Endothelial cell of umbilical vein (primary cell): ENCODE data around the gene MARF1. TPM values are rescaled to one million over a fixed set of nuclear protein-coding genes. Genes with fewer than 3 reads are reported as not detected.

ENCODE experiments used
- BruUV-seq: library from RNA; stranded (reverse); fragments of 400-500 nt; replicated peaks from 2 replicates; lab custom pipeline; 2021; lab: Mats Ljungman, UMichigan
- CTCF ChIA-PET: fragments of 300-600, 350-600 bp; sonication (Branson Sonifier 250); formaldehyde crosslinking; loops from one replicate; lab custom pipeline; 2021; ENCODE audit warnings: antibody characterized with exemption, inconsistent platforms; lab: Charles Lee
- POLR2A ChIA-PET: fragments of 300-600, 350-600 bp; sonication (Branson Sonifier 250); formaldehyde crosslinking; loops from one replicate; lab custom pipeline; 2021; ENCODE audit warnings: antibody characterized with exemption, inconsistent platforms; lab: Charles Lee
- DNase-seq: peaks from one replicate; pipeline ENCODE4 v3.0.0-alpha.2; 2011; ENCODE audit warnings: low read depth, low spot score
- FAIRE-seq: peaks from 2 replicates; lab custom pipeline; 2011; peaks lifted over from hg19 to GRCh38; lab: Jason Lieb, UNC
- H2AFZ ChIP-seq: 2 replicates; pipeline ENCODE4 v1.6.0; 2012; ENCODE audit warnings: low read depth, low read length, control low read depth, inconsistent platforms
- H3K27ac ChIP-seq: 2 replicates; pipeline ENCODE4 v1.5.1; 2011; ENCODE audit warnings: low read depth, mild to moderate bottlenecking, control low read depth, low read length, moderate library complexity; ENCODE audit not compliant: insufficient read depth
- H3K27me3 ChIP-seq, 2 experiments: 2 replicates each; pipeline versions ENCODE4 v1.6.0 to v1.6.1; 2011; ENCODE audit warnings: low read length in 2 of 2, mixed read lengths in 1 of 2; ENCODE audit not compliant: control insufficient read depth in 2 of 2, insufficient read depth in 2 of 2
- H3K36me3 ChIP-seq, 2 experiments: 2 replicates in 1 of 2; 3 replicates in 1 of 2; pipeline ENCODE4 v1.5.1; 2011; ENCODE audit warnings: low read length in 2 of 2, mild to moderate bottlenecking in 1 of 2, moderate library complexity in 1 of 2; ENCODE audit not compliant: control insufficient read depth in 2 of 2, insufficient read depth in 2 of 2; ENCODE audit errors: extremely low read depth in 1 of 2
- H3K4me1 ChIP-seq: 3 replicates; pipeline ENCODE4 v1.5.1; 2011; ENCODE audit warnings: mild to moderate bottlenecking, low read length; ENCODE audit not compliant: control insufficient read depth, insufficient read depth; ENCODE audit errors: extremely low read depth
- H3K4me2 ChIP-seq: 2 replicates; pipeline ENCODE4 v1.6.1; 2011; ENCODE audit warnings: low read length, control low read depth, mixed read lengths; ENCODE audit not compliant: insufficient read depth
- H3K4me3 ChIP-seq, 3 experiments: fragments of 200-600 bp in 1 of 3; sonication (generic), shearing (Covaris generic) in 1 of 3; replicated peaks in 1 of 3; 2 replicates each; pipeline ENCODE4 v1.5.1; 2011 to 2016; ENCODE audit warnings: control low read depth in 3 of 3, low read length in 3 of 3, mild to moderate bottlenecking in 2 of 3, inconsistent platforms in 1 of 3, low read depth in 1 of 3, moderate library complexity in 1 of 3; ENCODE audit not compliant: insufficient read depth in 1 of 3
- H3K79me2 ChIP-seq: 2 replicates; pipeline ENCODE4 v1.6.0; 2012; ENCODE audit warnings: low read length, inconsistent platforms; ENCODE audit not compliant: control insufficient read depth, insufficient read depth
- H3K9ac ChIP-seq: replicated peaks from 2 replicates; pipeline ENCODE3; 2011; ENCODE audit warnings: low read length, control low read depth; ENCODE audit not compliant: insufficient read depth; ENCODE audit errors: extremely low read depth
- H3K9me1 ChIP-seq: replicated peaks from 3 replicates; pipeline ENCODE4 v1.6.0; 2011; ENCODE audit warnings: mild to moderate bottlenecking, low read length; ENCODE audit not compliant: control insufficient read depth, insufficient read depth; ENCODE audit errors: extremely low read depth
- H3K9me3 ChIP-seq: replicated peaks from 2 replicates; pipeline ENCODE4 v1.5.1; 2012; ENCODE audit warnings: low read length, inconsistent platforms; ENCODE audit not compliant: control insufficient read depth, insufficient read depth
- H4K20me1 ChIP-seq: replicated peaks from 2 replicates; pipeline ENCODE3; 2011; ENCODE audit warnings: mild to moderate bottlenecking, low read length; ENCODE audit not compliant: control insufficient read depth, insufficient read depth; ENCODE audit errors: extremely low read depth
- CTCF ChIP-seq, 2 donors: IDR thresholded peaks; 1 replicate in 1 of 2; 2 replicates in 1 of 2; pipeline ENCODE4 v1.5.1; 2011; ENCODE audit warnings: low read length in 2 of 2, mild to moderate bottlenecking in 2 of 2, moderate library complexity in 2 of 2, control low read depth in 1 of 2, inconsistent platforms in 1 of 2, low read depth in 1 of 2; ENCODE audit not compliant: insufficient read depth in 1 of 2; ENCODE audit errors: extremely low read depth in 1 of 2
- EZH2 ChIP-seq: IDR thresholded peaks from 2 replicates; pipeline ENCODE4 v1.6.1; 2012; ENCODE audit warnings: borderline replicate concordance, low read depth, mild to moderate bottlenecking, moderate library complexity, low read length, inconsistent platforms; ENCODE audit not compliant: severe bottlenecking
- FOS ChIP-seq: IDR thresholded peaks from 2 replicates; pipeline ENCODE4 v1.6.1; 2011; ENCODE audit warnings: mild to moderate bottlenecking, low read length, moderate library complexity, borderline replicate concordance; ENCODE audit not compliant: insufficient read depth
- GATA2 ChIP-seq: IDR thresholded peaks from 2 replicates; pipeline ENCODE4 v1.7.0; 2011; ENCODE audit warnings: low read depth, mild to moderate bottlenecking, moderate library complexity, mixed read lengths, low read length; ENCODE audit not compliant: insufficient read length, insufficient read depth
- JUN ChIP-seq: IDR thresholded peaks from 2 replicates; pipeline ENCODE4 v1.6.1; 2011; ENCODE audit warnings: borderline replicate concordance, low read depth; ENCODE audit not compliant: insufficient read length, insufficient read depth
- MYC ChIP-seq: IDR thresholded peaks from one replicate; pipeline ENCODE4 v1.6.1; 2011; ENCODE audit warnings: mild to moderate bottlenecking, low read depth, low read length
- POLR2A ChIP-seq: IDR thresholded peaks from 2 replicates; pipeline ENCODE4 v1.6.1; 2012; ENCODE audit warnings: low read depth, mild to moderate bottlenecking, control low read depth, low read length
- POLR2AphosphoS5 ChIP-seq: IDR thresholded peaks from 2 replicates; pipeline ENCODE4 v1.6.1; 2012; ENCODE audit warnings: low read depth, mild to moderate bottlenecking, control low read depth, low read length, moderate library complexity; ENCODE audit not compliant: insufficient read depth
- dilution Hi-C: fragments of 300-500 bp; cut with MboI; formaldehyde crosslinking; loops from one replicate; pipeline ENCODE4 v1.15.0; 2019; ENCODE audit warnings: low sequenced_read_pairs; ENCODE audit not compliant: extremely low pct_ligation_motif_present
- intact Hi-C: fragments of 100-400 bp; cut with micrococcal nuclease; formaldehyde crosslinking; loops from one replicate; pipeline ENCODE4 v1.10.0; 2022
- polyA plus RNA-seq, 4 experiments: library from polyadenylated mRNA; depleted of rRNA in 3 of 4; stranded (reverse) in 3 of 4; unstranded in 1 of 4; fragments of >200 nt; gene quantifications; 2 replicates each; pipeline versions ENCODE4 v1.2.1 to v1.2.3, GENCODE V29; 2011 to 2012; ENCODE audit warnings: missing spikeins in 1 of 4
- total RNA-seq: library from RNA; stranded (reverse); gene quantifications from 2 replicates; pipeline ENCODE4 v1.2.3, GENCODE V29; 2021
- TF ChIP-seq, protein P1 (sequence below): IDR thresholded peaks from 2 replicates; pipeline ENCODE4 v1.6.1; 2011; ENCODE audit not compliant: insufficient read depth, insufficient read length

Gene MARF1
- total and polyA plus RNA-seq, 2 donors (not counting 3 experiments of a cell fraction or from before 2014, with no cell fraction given), result 14.6 to 58.5 TPM

DNA sequence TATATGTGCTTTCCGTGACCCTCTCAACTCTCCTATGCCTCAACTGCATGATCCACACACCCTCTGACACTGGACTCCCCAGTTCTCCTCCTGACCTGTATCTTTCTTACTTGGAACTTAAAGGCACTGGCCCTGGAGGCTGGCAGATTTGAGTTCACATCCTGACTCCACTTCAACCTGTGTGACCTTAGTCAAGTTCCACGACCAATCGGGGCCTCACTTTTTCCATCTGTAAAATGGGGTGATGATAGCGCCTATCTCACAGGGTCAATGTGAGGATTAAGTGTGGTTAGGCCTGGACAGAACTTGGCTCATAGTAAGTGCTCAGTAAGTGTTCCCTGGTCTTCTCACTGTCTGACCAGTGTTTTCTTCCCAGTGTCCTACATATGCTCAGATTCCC, 25.1 kb downstream of the MARF1 start:
- dilution Hi-C loops (no loop called here), intact Hi-C loops (no loop called here)
- TF ChIP-seq MYC, result no peak
- TF ChIP-seq CTCF (IDR thresholded peaks at IDR 0.05; ENCODE audit: extremely low read depth in 1 of 2, insufficient read depth in 1 of 2, low read depth in 1 of 2, low read length in 2 of 2), result no peak
- no peak for TF ChIP-seq JUN
- TF ChIP-seq POLR2A, result no peak
- TF ChIP-seq POLR2AphosphoS5, result no peak
- TF ChIP-seq EZH2, result no peak
- TF ChIP-seq, protein P1, sequence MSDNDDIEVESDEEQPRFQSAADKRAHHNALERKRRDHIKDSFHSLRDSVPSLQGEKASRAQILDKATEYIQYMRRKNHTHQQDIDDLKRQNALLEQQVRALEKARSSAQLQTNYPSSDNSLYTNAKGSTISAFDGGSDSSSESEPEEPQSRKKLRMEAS, result no peak
- no peak for TF ChIP-seq FOS
- no peak for TF ChIP-seq GATA2
- H3K9me1 ChIP-seq, result no peaks in the 10 kb centered on the region
- H3K79me2 ChIP-seq, result no peaks in the 10 kb centered on the region
- no peaks in the 10 kb centered on the region for H3K4me1 ChIP-seq
- no TSS peak for BruUV-seq
- H2AFZ ChIP-seq, result no peak overlapping the region
- no peak overlapping the region for H3K9ac ChIP-seq
- DNase-seq (no peak), FAIRE-seq (no peak)
- H4K20me1 ChIP-seq, result no peaks in the 10 kb centered on the region
- no peak overlapping the region for H3K4me3 ChIP-seq
- ChIA-PET CTCF (no interaction called here), POLR2A (no interaction called here)
- no peaks in the 10 kb centered on the region for H3K9me3 ChIP-seq
- H3K4me2 ChIP-seq, result no peak overlapping the region
- H3K27me3 ChIP-seq, result no peaks in the 10 kb centered on the region
- no peak overlapping the region for H3K27ac ChIP-seq
- peaks cover 25 to 43% of the 10 kb centered on the region in 2 experiments for H3K36me3 ChIP-seq
